ENCODE measurements around the gene CC2D2B.

The CC2D2B gene

DNA sequence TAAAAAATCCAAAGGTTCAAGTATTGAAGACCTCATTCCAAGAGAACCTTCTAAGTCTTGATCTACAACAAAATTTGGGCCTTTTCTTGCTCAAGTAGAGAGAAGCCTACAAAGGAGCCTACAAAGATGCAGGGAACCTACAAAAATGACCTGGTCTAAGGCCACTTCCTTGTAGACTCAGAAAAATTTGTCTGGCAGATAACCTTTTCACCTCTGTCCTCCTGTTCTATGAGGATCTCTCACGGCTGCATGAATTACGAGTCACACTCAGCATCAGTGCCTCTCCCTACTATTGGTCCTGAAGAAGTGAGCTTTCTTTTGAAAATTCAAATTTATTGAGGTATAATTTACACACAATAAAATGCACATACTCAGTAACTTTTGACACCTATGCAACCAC, 164.9 kb downstream of the CC2D2B start:
- Histone ChIP-seq H3K27me3 (ENCODE audit: insufficient read depth, insufficient read length) (no peaks in the 10 kb centered on the region), H3K4me3 (ENCODE audit: insufficient read length, low read depth) (no peak overlapping the region), H3K4me1 (ENCODE audit: insufficient read depth, insufficient read length) (no peaks in the 10 kb centered on the region), H3K36me3 (ENCODE audit: insufficient read depth, insufficient read length, low read length) (no peaks in the 10 kb centered on the region), H3K9me3 (ENCODE audit: insufficient read depth, low read length) (no peaks in the 10 kb centered on the region), H3K9ac (ENCODE audit: insufficient read length, low read depth) (no peak overlapping the region)
- DNase-seq (ENCODE audit: low read depth, low spot score) = no peak
- no peak for TF ChIP-seq ZNF274 (IDR thresholded peaks at IDR 0.05; ENCODE audit: low read depth, low read length)
- TF ChIP-seq YY1 (IDR thresholded peaks at IDR 0.05; ENCODE audit: insufficient read depth, insufficient read length) = no peak
- no peak for TF ChIP-seq SUZ12 (IDR thresholded peaks at IDR 0.05; ENCODE audit: extremely low read depth, insufficient read depth, insufficient read length)

DNA sequence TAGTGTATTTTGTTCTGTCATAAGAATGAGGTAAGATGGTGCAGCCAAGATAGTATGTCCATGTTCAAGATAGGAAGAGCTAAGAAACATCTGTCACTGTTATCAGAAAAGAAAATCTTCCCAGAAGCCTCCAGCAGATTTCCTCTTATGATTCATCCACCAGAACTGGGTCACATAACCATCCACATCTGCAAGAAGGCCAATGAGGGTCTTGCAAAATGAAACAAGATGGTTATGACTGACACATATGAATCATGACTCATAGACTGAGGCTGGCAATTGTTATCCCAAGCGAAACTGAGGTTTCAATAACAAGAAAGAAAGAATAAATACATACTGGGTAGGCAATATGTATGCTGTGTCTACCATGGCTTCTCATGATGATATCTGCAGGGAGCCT, 165.9 kb downstream of the CC2D2B start:
- no peak for DNase-seq (ENCODE audit: low read depth, low spot score)
- Histone ChIP-seq H3K36me3 (ENCODE audit: insufficient read depth, insufficient read length, low read length) (no peaks in the 10 kb centered on the region), H3K9ac (ENCODE audit: insufficient read length, low read depth) (no peak overlapping the region), H3K4me3 (ENCODE audit: insufficient read length, low read depth) (no peak overlapping the region), H3K4me1 (ENCODE audit: insufficient read depth, insufficient read length) (no peaks in the 10 kb centered on the region), H3K27me3 (ENCODE audit: insufficient read depth, insufficient read length) (no peaks in the 10 kb centered on the region), H3K9me3 (ENCODE audit: insufficient read depth, low read length) (no peaks in the 10 kb centered on the region)
- TF ChIP-seq YY1 (IDR thresholded peaks at IDR 0.05; ENCODE audit: insufficient read depth, insufficient read length) = no peak
- no peak for TF ChIP-seq SUZ12 (IDR thresholded peaks at IDR 0.05; ENCODE audit: extremely low read depth, insufficient read depth, insufficient read length)
- no peak for TF ChIP-seq ZNF274 (IDR thresholded peaks at IDR 0.05; ENCODE audit: low read depth, low read length)

DNA sequence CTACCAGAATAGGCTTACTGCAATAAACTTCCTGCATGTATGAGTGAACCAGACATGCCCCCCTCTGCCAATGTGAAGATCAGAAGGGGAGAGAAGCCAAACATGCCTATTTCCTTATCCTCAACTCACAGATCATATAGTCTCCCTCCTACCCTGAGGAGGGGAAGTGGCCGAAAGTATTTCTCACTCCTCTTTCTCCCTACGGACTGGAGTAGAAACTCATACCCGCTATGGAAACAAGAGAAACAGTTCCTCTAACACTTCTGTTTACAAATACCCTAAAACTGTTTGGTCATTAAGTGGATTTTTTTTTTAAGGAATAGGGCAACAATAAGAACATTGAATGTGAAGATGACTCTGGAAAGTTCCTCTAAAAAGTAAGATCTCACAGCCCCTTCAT, 167.0 kb downstream of the CC2D2B start:
- TF ChIP-seq YY1 (IDR thresholded peaks at IDR 0.05; ENCODE audit: insufficient read depth, insufficient read length) (no peak), SUZ12 (IDR thresholded peaks at IDR 0.05; ENCODE audit: extremely low read depth, insufficient read depth, insufficient read length) (no peak), ZNF274 (IDR thresholded peaks at IDR 0.05; ENCODE audit: low read depth, low read length) (no peak)
- H3K27me3 ChIP-seq (ENCODE audit: insufficient read depth, insufficient read length) = no peaks in the 10 kb centered on the region
- H3K9me3 ChIP-seq (ENCODE audit: insufficient read depth, low read length) = no peaks in the 10 kb centered on the region
- no peaks in the 10 kb centered on the region for H3K4me1 ChIP-seq (ENCODE audit: insufficient read depth, insufficient read length)
- DNase-seq (ENCODE audit: low read depth, low spot score) = no peak
- no peak overlapping the region for H3K9ac ChIP-seq (ENCODE audit: insufficient read length, low read depth)
- H3K4me3 ChIP-seq (ENCODE audit: insufficient read length, low read depth) = no peak overlapping the region
- H3K36me3 ChIP-seq (ENCODE audit: insufficient read depth, insufficient read length, low read length) = no peaks in the 10 kb centered on the region

GRCh38 chr10:96075977-96076376, 168.2 kb downstream of the CC2D2B start:
- Histone ChIP-seq H3K36me3 (ENCODE audit: insufficient read depth, insufficient read length, low read length) (no peaks in the 10 kb centered on the region), H3K9me3 (ENCODE audit: insufficient read depth, low read length) (no peaks in the 10 kb centered on the region), H3K4me3 (ENCODE audit: insufficient read length, low read depth) (no peak overlapping the region), H3K4me1 (ENCODE audit: insufficient read depth, insufficient read length) (no peaks in the 10 kb centered on the region), H3K9ac (ENCODE audit: insufficient read length, low read depth) (no peak overlapping the region), H3K27me3 (ENCODE audit: insufficient read depth, insufficient read length) (no peaks in the 10 kb centered on the region)
- DNase-seq (ENCODE audit: low read depth, low spot score) = no peak
- TF ChIP-seq SUZ12 (IDR thresholded peaks at IDR 0.05; ENCODE audit: extremely low read depth, insufficient read depth, insufficient read length) (no peak), ZNF274 (IDR thresholded peaks at IDR 0.05; ENCODE audit: low read depth, low read length) (no peak), YY1 (IDR thresholded peaks at IDR 0.05; ENCODE audit: insufficient read depth, insufficient read length) (no peak)

DNA sequence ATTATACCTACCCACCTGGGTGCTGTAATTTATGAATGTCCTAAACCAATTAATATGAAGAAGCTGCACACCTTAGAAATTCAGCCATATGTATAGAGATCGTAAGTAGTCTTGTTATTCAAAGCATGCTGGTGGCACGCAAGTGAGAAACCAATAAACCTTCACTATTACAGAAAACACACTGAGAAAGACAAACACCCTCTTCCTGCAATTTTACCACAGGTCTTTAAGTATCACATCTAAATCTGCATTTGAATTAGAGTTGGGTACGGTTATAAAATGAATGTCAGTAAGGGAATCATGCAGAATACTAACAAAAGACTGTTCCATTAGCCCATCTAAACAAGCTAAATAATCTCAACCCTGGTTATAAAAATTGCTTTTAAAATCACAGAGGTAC, 169.4 kb downstream of the CC2D2B start:
- TF ChIP-seq YY1 (IDR thresholded peaks at IDR 0.05; ENCODE audit: insufficient read depth, insufficient read length) (no peak), SUZ12 (IDR thresholded peaks at IDR 0.05; ENCODE audit: extremely low read depth, insufficient read depth, insufficient read length) (no peak), ZNF274 (IDR thresholded peaks at IDR 0.05; ENCODE audit: low read depth, low read length) (no peak)
- H3K9ac ChIP-seq (ENCODE audit: insufficient read length, low read depth) = no peak overlapping the region
- no peaks in the 10 kb centered on the region for H3K27me3 ChIP-seq (ENCODE audit: insufficient read depth, insufficient read length)
- no peaks in the 10 kb centered on the region for H3K4me1 ChIP-seq (ENCODE audit: insufficient read depth, insufficient read length)
- no peak for DNase-seq (ENCODE audit: low read depth, low spot score)
- no peak overlapping the region for H3K4me3 ChIP-seq (ENCODE audit: insufficient read length, low read depth)
- H3K36me3 ChIP-seq (ENCODE audit: insufficient read depth, insufficient read length, low read length) = no peaks in the 10 kb centered on the region
- H3K9me3 ChIP-seq (ENCODE audit: insufficient read depth, low read length) = no peaks in the 10 kb centered on the region

- TF ChIP-seq ZNF274 (IDR thresholded peaks at IDR 0.05; ENCODE audit: low read depth, low read length) (no peak), YY1 (IDR thresholded peaks at IDR 0.05; ENCODE audit: insufficient read depth, insufficient read length) (no peak), SUZ12 (IDR thresholded peaks at IDR 0.05; ENCODE audit: extremely low read depth, insufficient read depth, insufficient read length) (no peak)
- no peak overlapping the region for H3K9ac ChIP-seq (ENCODE audit: insufficient read length, low read depth)
- no peaks in the 10 kb centered on the region for H3K9me3 ChIP-seq (ENCODE audit: insufficient read depth, low read length)
- no peak for DNase-seq (ENCODE audit: low read depth, low spot score)
- H3K4me1 ChIP-seq (ENCODE audit: insufficient read depth, insufficient read length) = no peaks in the 10 kb centered on the region
- no peak overlapping the region for H3K4me3 ChIP-seq (ENCODE audit: insufficient read length, low read depth)
- H3K36me3 ChIP-seq (ENCODE audit: insufficient read depth, insufficient read length, low read length) = no peaks in the 10 kb centered on the region
- H3K27me3 ChIP-seq (ENCODE audit: insufficient read depth, insufficient read length) = no peaks in the 10 kb centered on the region
Measured at GRCh38 chr10:96082153-96082552, 174.4 kb downstream of the CC2D2B start.

Data from NT2/D1 (cell line).